Activated T-cell treated with anti-CD3 and anti-CD28 coated beads, Interleukin-2, amount 50 U/mL, for 72 hours (primary cell): Measurements from ENCODE around the gene PCGF2. TPM values are rescaled to one million over a fixed set of nuclear protein-coding genes. Genes with fewer than 3 reads are reported as not detected.
"Not testable (repeated sequence)": the region's sequence is repeated elsewhere in the genome, so short reads cannot be mapped to it uniquely, and the experiment has no call there.

Experiments used
- ATAC-seq, 2 donors: fragments of 150-1000 bp; cut with Tn5 transposase; replicated peaks in 1 of 2; 2 replicates each; pipeline ENCODE4 v1.10.0; 2021; ENCODE audit warnings: moderate library complexity in 2 of 2, mild to moderate bottlenecking in 1 of 2
- DNase-seq, 2 donors: peaks; one replicate each; pipeline ENCODE4 v3.0.0; 2021 to 2022; ENCODE audit warnings: mixed read lengths in 1 of 2
- H3K27ac Mint-ChIP-seq: one replicate; pipeline ENCODE4 v1.8.0; 2022; ENCODE audit warnings: mild to moderate bottlenecking, moderate library complexity, mixed read lengths
- H3K27me3 Mint-ChIP-seq: one replicate; pipeline ENCODE4 v1.8.0; 2022; ENCODE audit warnings: low read depth, mixed read lengths
- H3K36me3 Mint-ChIP-seq, 2 donors: one replicate each; pipeline ENCODE4 v1.8.0; 2022; ENCODE audit warnings: mixed read lengths in 2 of 2, mild to moderate bottlenecking in 1 of 2; ENCODE audit not compliant: insufficient read depth in 2 of 2
- H3K4me1 Mint-ChIP-seq: one replicate; pipeline ENCODE4 v1.8.0; 2022; ENCODE audit warnings: low read depth, mixed read lengths
- H3K4me3 Mint-ChIP-seq, 2 donors: one replicate each; pipeline ENCODE4 v1.8.0; 2022; ENCODE audit warnings: mild to moderate bottlenecking in 2 of 2, mixed read lengths in 2 of 2, moderate library complexity in 2 of 2
- H3K9me3 Mint-ChIP-seq, 2 donors: one replicate each; pipeline ENCODE4 v1.8.0; 2022; ENCODE audit warnings: mixed read lengths in 2 of 2
- total RNA-seq, 2 donors: library from RNA; stranded (reverse); gene quantifications; one replicate each; pipeline ENCODE4 v1.2.3, GENCODE V29; 2022

The PCGF2 gene
- total RNA-seq: 1 to 10 TPM; 2.7 to 7.7 TPM

GRCh38 chr17:38748149-38748891 lies at the start of gene PCGF2:
Gene PCGF2, minus strand, starts transcription at chr17:38748336. Its CDS starts 7,934 bp downstream, at chr17:38740402.
- H3K36me3 Mint-ChIP-seq: peaks cover 7 to 8% of the 10 kb centered on the region in 2 donors
- no peak within 1 kb of the TSS for H3K27ac Mint-ChIP-seq
- H3K27me3 Mint-ChIP-seq: peaks cover 46% of the 10 kb centered on the region
- DNase-seq (no peak), ATAC-seq (no peak)
- H3K9me3 Mint-ChIP-seq: no peaks in the 10 kb centered on the region
- peaks cover 48% of the 10 kb centered on the region for H3K4me1 Mint-ChIP-seq
- H3K4me3 Mint-ChIP-seq: peak within 1 kb of the TSS; percentile 88 to 98

- DNase-seq (no peak), ATAC-seq (no peak)
- no peaks in the 10 kb centered on the region for H3K27me3 Mint-ChIP-seq
- H3K4me3 Mint-ChIP-seq: peak overlapping the region; percentile 89 to 99
- no peaks in the 10 kb centered on the region for H3K9me3 Mint-ChIP-seq
- peaks cover 4 to 28% of the 10 kb centered on the region in 2 donors for H3K36me3 Mint-ChIP-seq
- peak overlapping the region; percentile 74 for H3K27ac Mint-ChIP-seq
- peaks cover 46% of the 10 kb centered on the region for H3K4me1 Mint-ChIP-seq
Observed at GRCh38 chr17:38797828-38798227, 49.7 kb upstream of the PCGF2 start.

- H3K4me3 Mint-ChIP-seq: peak overlapping the region; percentile 40 to 89
- ATAC-seq: no peak
- H3K4me1 Mint-ChIP-seq: peaks cover 46% of the 10 kb centered on the region
- H3K36me3 Mint-ChIP-seq: peaks cover 4 to 28% of the 10 kb centered on the region in 2 donors
- H3K27ac Mint-ChIP-seq: no peak overlapping the region
- H3K27me3 Mint-ChIP-seq: no peaks in the 10 kb centered on the region
- no peak for DNase-seq
- H3K9me3 Mint-ChIP-seq: no peaks in the 10 kb centered on the region
Observed at GRCh38 chr17:38797158-38797490, 49.0 kb upstream of the PCGF2 start.

GRCh38 chr17:38796451-38797157 lies 48.5 kb upstream of the PCGF2 start:
- Mint-ChIP-seq H3K36me3 (peaks cover 4 to 26% of the 10 kb centered on the region in 2 donors), H3K4me1 (peaks cover 46% of the 10 kb centered on the region), H3K27me3 (no peaks in the 10 kb centered on the region), H3K4me3 (peak overlapping the region; percentile 40 to 89), H3K27ac (no peak overlapping the region), H3K9me3 (no peaks in the 10 kb centered on the region)
- ATAC-seq: no peak
- no peak for DNase-seq

GRCh38 chr17:38794221-38794620 lies 46.1 kb upstream of the PCGF2 start:
- ATAC-seq (no peak), DNase-seq (no peak)
- Mint-ChIP-seq H3K4me3 (no peak overlapping the region), H3K9me3 (no peaks in the 10 kb centered on the region), H3K4me1 (peaks cover 38% of the 10 kb centered on the region), H3K27ac (no peak overlapping the region), H3K27me3 (no peaks in the 10 kb centered on the region), H3K36me3 (peaks cover 2 to 14% of the 10 kb centered on the region in 2 donors)

- Mint-ChIP-seq H3K27ac (no peak overlapping the region), H3K4me1 (peaks cover 14% of the 10 kb centered on the region), H3K9me3 (no peaks in the 10 kb centered on the region), H3K36me3 (peaks cover 0 to 8% of the 10 kb centered on the region in 2 donors), H3K27me3 (no peaks in the 10 kb centered on the region), H3K4me3 (no peak overlapping the region)
- DNase-seq (no peak), ATAC-seq (no peak)
Observed at GRCh38 chr17:38791162-38791561, 43.0 kb upstream of the PCGF2 start.

GRCh38 chr17:38790148-38790707 lies 42.1 kb upstream of the PCGF2 start:
- H3K9me3 Mint-ChIP-seq, H3K27me3 Mint-ChIP-seq, H3K27ac Mint-ChIP-seq, H3K4me3 Mint-ChIP-seq, H3K4me1 Mint-ChIP-seq, ATAC-seq, H3K36me3 Mint-ChIP-seq, DNase-seq: not testable (repeated sequence)

GRCh38 chr17:38789185-38789584 lies 41.0 kb upstream of the PCGF2 start:
- H3K4me1 Mint-ChIP-seq: peaks cover 2% of the 10 kb centered on the region
- H3K27me3 Mint-ChIP-seq: no peaks in the 10 kb centered on the region
- H3K4me3 Mint-ChIP-seq: no peak overlapping the region
- peaks cover 0 to 4% of the 10 kb centered on the region in 2 donors for H3K36me3 Mint-ChIP-seq
- no peak for DNase-seq
- no peaks in the 10 kb centered on the region for H3K9me3 Mint-ChIP-seq
- no peak overlapping the region for H3K27ac Mint-ChIP-seq
- ATAC-seq: no peak

GRCh38 chr17:38787999-38788398 lies 39.9 kb upstream of the PCGF2 start:
- H3K4me1 Mint-ChIP-seq, H3K9me3 Mint-ChIP-seq, DNase-seq, ATAC-seq, H3K27me3 Mint-ChIP-seq, H3K36me3 Mint-ChIP-seq, H3K27ac Mint-ChIP-seq, H3K4me3 Mint-ChIP-seq: not testable (repeated sequence)

- H3K27me3 Mint-ChIP-seq: no peaks in the 10 kb centered on the region
- no peaks in the 10 kb centered on the region for H3K4me1 Mint-ChIP-seq
- no peak overlapping the region for H3K27ac Mint-ChIP-seq
- H3K9me3 Mint-ChIP-seq: no peaks in the 10 kb centered on the region
- DNase-seq: no peak
- ATAC-seq: no peak
- no peak overlapping the region for H3K4me3 Mint-ChIP-seq
- peaks cover 0 to 4% of the 10 kb centered on the region in 2 donors for H3K36me3 Mint-ChIP-seq
Observed at GRCh38 chr17:38786372-38786771, 38.2 kb upstream of the PCGF2 start.

- DNase-seq (no peak), ATAC-seq (no peak)
- H3K4me1 Mint-ChIP-seq: no peaks in the 10 kb centered on the region
- H3K27ac Mint-ChIP-seq: no peak overlapping the region
- H3K4me3 Mint-ChIP-seq: no peak overlapping the region
- peaks cover 5 to 10% of the 10 kb centered on the region in 2 donors for H3K36me3 Mint-ChIP-seq
- no peaks in the 10 kb centered on the region for H3K9me3 Mint-ChIP-seq
- no peaks in the 10 kb centered on the region for H3K27me3 Mint-ChIP-seq
Observed at GRCh38 chr17:38783227-38783626, 35.1 kb upstream of the PCGF2 start.

GRCh38 chr17:38779965-38780752 lies 32.0 kb upstream of the PCGF2 start:
- H3K4me1 Mint-ChIP-seq: no peaks in the 10 kb centered on the region
- no peak for ATAC-seq

More at GRCh38 chr17:38779965-38780752, 32.0 kb upstream of the PCGF2 start:
- DNase-seq: no peak
- no peaks in the 10 kb centered on the region for H3K27me3 Mint-ChIP-seq
- H3K27ac Mint-ChIP-seq: no peak overlapping the region
- no peak overlapping the region for H3K4me3 Mint-ChIP-seq
- H3K9me3 Mint-ChIP-seq: no peaks in the 10 kb centered on the region
- peaks cover 5 to 6% of the 10 kb centered on the region in 2 donors for H3K36me3 Mint-ChIP-seq
